ENCODE data around the gene AFTPH.

AFTPH gene

DNA sequence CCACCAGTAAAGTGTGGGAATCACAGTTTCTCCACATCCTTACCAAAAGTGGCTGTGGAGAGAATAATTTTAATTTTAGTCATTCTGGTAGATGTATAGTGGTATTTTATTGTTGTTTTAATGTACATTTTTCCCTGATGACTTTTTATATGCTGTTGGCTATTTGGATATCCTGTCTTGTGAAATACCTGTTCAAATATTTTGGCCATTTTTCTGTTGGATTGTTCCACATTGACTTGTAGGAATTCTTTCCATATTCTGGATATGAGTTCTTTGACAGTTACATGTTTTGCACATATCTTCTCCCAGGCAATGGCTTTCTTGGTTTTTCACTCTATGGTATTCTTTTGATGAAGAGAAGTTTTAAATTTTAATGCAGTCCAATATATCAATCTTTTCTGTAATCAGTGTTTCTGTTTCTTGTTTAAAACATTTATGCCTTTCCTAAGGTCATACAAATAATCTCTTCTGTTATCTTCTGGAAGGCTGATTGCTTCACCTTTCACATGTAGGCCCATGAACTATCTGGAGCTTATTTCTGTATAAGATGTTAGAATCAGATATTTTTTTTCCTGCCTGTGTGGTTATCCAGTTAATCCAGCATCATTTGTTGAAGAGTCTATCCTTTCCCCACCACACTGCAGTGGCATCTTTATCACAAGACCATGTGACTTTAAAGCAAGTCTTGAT, 19.0 kb downstream of the AFTPH start:
- Mint-ChIP-seq H3K27me3 (no peaks in the 10 kb centered on the region), H3K9me3 (ENCODE audit: low read depth) (no peaks in the 10 kb centered on the region), H3K36me3 (no peaks in the 10 kb centered on the region), H3K4me1 (ENCODE audit: low read depth) (peaks cover 64% of the 10 kb centered on the region), H3K27ac (peak overlapping the region; percentile 18), H3K4me3 (no peak overlapping the region)

- Mint-ChIP-seq H3K36me3 (peaks cover 15% of the 10 kb centered on the region), H3K27me3 (no peaks in the 10 kb centered on the region), H3K27ac (no peak overlapping the region), H3K9me3 (ENCODE audit: low read depth) (no peaks in the 10 kb centered on the region), H3K4me3 (no peak overlapping the region), H3K4me1 (ENCODE audit: low read depth) (peaks cover 22% of the 10 kb centered on the region)
Observed at GRCh38 chr2:64548761-64549160, 24.6 kb downstream of the AFTPH start.

DNA sequence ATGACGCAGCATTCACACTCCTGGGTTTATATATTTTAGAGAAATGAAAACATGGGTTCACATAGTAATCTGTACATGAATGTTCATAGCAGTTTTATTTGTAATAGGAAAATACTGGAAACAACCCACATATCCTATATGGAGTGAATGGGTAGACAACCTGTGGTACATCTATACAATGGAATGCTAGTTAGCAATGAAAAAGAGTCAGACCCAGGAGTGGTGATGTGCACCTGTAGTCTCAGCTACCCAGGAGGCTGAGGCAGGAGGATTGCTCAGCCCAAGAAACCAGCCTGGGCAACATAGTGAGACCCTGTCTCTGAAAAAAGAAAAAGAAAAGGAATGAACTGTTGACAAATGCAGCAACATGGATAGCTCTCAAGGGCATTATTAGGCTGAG, 25.9 kb downstream of the AFTPH start:
- no peaks in the 10 kb centered on the region for H3K27me3 Mint-ChIP-seq
- no peaks in the 10 kb centered on the region for H3K9me3 Mint-ChIP-seq (ENCODE audit: low read depth)
- H3K4me1 Mint-ChIP-seq (ENCODE audit: low read depth): peaks cover 16% of the 10 kb centered on the region
- no peak overlapping the region for H3K4me3 Mint-ChIP-seq
- H3K27ac Mint-ChIP-seq: peak overlapping the region; percentile 70
- peaks cover 15% of the 10 kb centered on the region for H3K36me3 Mint-ChIP-seq

- H3K9me3 Mint-ChIP-seq (ENCODE audit: low read depth): no peaks in the 10 kb centered on the region
- no peaks in the 10 kb centered on the region for H3K27me3 Mint-ChIP-seq
- peaks cover 13% of the 10 kb centered on the region for H3K4me1 Mint-ChIP-seq (ENCODE audit: low read depth)
- H3K36me3 Mint-ChIP-seq: peaks cover 15% of the 10 kb centered on the region
- H3K4me3 Mint-ChIP-seq: no peak overlapping the region
- peak overlapping the region; percentile 68 for H3K27ac Mint-ChIP-seq
Observed at GRCh38 chr2:64551851-64552250, 27.7 kb downstream of the AFTPH start.

- no peaks in the 10 kb centered on the region for H3K9me3 Mint-ChIP-seq (ENCODE audit: low read depth)
- H3K4me3 Mint-ChIP-seq: no peak overlapping the region
Observed at GRCh38 chr2:64554117-64554516, 30.0 kb downstream of the AFTPH start.

DNA sequence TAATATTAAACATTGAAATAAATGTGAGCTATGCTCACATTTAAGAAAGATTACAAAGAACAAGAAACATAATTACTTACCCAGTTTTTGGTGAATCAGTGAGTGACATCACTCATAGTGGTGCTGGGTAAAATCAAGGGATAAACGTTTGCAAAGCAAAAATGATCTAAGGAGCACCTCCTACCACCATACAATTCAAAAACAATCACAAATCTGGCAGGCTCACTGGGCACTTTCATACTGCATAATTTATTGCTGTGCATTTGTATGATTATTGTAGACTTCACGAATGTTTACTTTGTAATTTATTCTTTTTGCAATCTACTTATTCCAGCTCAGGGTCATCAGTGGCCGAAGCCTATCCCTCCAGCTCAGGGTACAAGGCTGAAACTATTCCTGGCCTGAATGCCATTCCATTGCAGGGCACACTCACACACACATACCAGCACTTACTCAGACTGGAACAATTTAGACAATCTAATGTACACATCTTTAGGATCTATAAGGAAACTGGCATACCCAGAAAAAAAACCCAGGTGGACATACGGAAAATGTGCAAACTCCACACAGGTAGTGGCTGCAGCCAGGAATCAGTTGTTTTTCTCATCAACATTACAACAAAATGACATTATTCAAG, 34.4 kb downstream of the AFTPH start:
- peaks cover 22% of the 10 kb centered on the region for H3K4me1 Mint-ChIP-seq (ENCODE audit: low read depth)
- no peaks in the 10 kb centered on the region for H3K9me3 Mint-ChIP-seq (ENCODE audit: low read depth)
- no peak overlapping the region for H3K27ac Mint-ChIP-seq
- H3K27me3 Mint-ChIP-seq: no peaks in the 10 kb centered on the region
- no peak overlapping the region for H3K4me3 Mint-ChIP-seq
- no peaks in the 10 kb centered on the region for H3K36me3 Mint-ChIP-seq

More at GRCh38 chr2:64554117-64554516, 30.0 kb downstream of the AFTPH start:
- no peaks in the 10 kb centered on the region for H3K27me3 Mint-ChIP-seq
- H3K36me3 Mint-ChIP-seq: peaks cover 12% of the 10 kb centered on the region
- peaks cover 6% of the 10 kb centered on the region for H3K4me1 Mint-ChIP-seq (ENCODE audit: low read depth)
- H3K27ac Mint-ChIP-seq: peak overlapping the region; percentile 6

GRCh38 chr2:64562148-64562784, 38.1 kb downstream of the AFTPH start:
- Mint-ChIP-seq H3K36me3 (peaks cover 4% of the 10 kb centered on the region), H3K4me1 (ENCODE audit: low read depth) (peaks cover 38% of the 10 kb centered on the region)

DNA sequence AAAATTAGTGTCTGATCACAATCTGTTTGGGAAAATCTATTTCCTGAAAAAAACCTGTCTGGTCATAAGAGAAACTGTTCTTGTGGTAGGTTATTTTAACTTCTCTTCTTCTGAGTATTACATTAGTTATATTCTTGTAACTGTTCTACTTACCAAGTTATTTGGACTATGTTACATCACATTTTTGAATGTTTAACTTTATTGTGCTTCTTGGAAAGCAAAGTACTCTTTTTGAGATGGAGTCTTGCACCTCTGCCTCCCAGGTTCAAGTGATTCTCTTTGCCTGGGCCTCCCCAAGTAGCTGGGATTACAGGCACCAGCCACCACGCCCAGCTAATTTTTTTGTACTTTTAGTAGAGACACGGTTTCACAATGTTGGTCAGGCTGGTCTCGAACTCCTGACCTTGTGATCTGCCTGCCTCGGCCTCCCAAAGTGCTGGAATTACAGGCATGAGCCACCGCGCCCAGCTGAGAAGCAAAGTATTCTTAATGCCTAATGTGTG, 39.4 kb downstream of the AFTPH start:
- no peak overlapping the region for H3K4me3 Mint-ChIP-seq
- H3K27ac Mint-ChIP-seq: no peak overlapping the region
- H3K36me3 Mint-ChIP-seq: peaks cover 4% of the 10 kb centered on the region
- H3K4me1 Mint-ChIP-seq (ENCODE audit: low read depth): peaks cover 37% of the 10 kb centered on the region
- no peaks in the 10 kb centered on the region for H3K27me3 Mint-ChIP-seq
- H3K9me3 Mint-ChIP-seq (ENCODE audit: low read depth): no peaks in the 10 kb centered on the region

More at GRCh38 chr2:64562148-64562784, 38.1 kb downstream of the AFTPH start:
- no peak overlapping the region for H3K4me3 Mint-ChIP-seq
- H3K9me3 Mint-ChIP-seq (ENCODE audit: low read depth): no peaks in the 10 kb centered on the region
- no peaks in the 10 kb centered on the region for H3K27me3 Mint-ChIP-seq
- H3K27ac Mint-ChIP-seq: no peak overlapping the region

- Mint-ChIP-seq H3K27ac (peak overlapping the region; percentile 7), H3K27me3 (no peaks in the 10 kb centered on the region), H3K9me3 (ENCODE audit: low read depth) (no peaks in the 10 kb centered on the region), H3K4me3 (no peak overlapping the region), H3K36me3 (peaks cover 4% of the 10 kb centered on the region), H3K4me1 (ENCODE audit: low read depth) (peaks cover 34% of the 10 kb centered on the region)
Observed at GRCh38 chr2:64565949-64566710, 42.0 kb downstream of the AFTPH start.

DNA sequence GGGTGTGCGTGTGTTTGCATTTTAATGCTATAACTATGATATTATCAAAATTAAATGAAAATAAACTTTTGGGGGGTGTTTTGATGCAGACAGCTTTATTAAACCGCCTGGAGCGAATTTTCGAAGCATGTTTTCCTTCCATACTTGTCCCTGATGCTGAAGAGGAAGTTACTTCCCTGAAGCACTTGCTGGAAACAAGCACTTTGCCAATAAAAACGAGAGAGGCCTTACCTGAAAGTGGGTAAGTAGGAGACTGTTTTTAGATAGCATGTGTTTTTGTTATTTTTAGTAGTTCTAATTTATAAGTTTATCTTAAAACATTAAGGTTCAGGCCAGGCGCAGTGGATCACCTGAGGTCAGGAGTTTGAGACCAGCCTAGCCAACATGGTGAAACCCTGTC, 43.3 kb downstream of the AFTPH start:
- Mint-ChIP-seq H3K4me1 (ENCODE audit: low read depth) (peaks cover 23% of the 10 kb centered on the region), H3K27me3 (no peaks in the 10 kb centered on the region), H3K9me3 (ENCODE audit: low read depth) (no peaks in the 10 kb centered on the region), H3K27ac (no peak overlapping the region), H3K4me3 (no peak overlapping the region), H3K36me3 (peaks cover 9% of the 10 kb centered on the region)

DNA sequence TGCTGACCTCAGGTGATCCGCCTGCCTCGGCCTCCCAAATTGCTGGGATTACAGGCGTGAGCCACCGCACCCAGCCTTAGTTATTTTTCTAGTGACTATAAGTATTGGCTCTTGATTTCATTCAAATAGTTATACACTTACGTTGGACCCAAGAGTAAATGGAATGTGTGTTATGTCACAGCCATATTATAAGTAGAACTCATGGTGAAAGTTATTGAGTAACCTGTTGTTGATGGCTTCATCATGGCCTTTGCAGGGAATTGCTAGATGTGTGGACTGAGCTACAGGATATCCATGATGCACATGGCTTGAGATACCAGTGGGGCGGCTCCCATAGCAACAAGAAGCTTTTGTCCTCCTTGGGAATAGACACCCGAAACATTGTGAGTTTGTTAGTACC, 44.7 kb downstream of the AFTPH start:
- H3K27ac Mint-ChIP-seq: no peak overlapping the region
- peaks cover 9% of the 10 kb centered on the region for H3K36me3 Mint-ChIP-seq
- no peak overlapping the region for H3K4me3 Mint-ChIP-seq
- H3K4me1 Mint-ChIP-seq (ENCODE audit: low read depth): peaks cover 18% of the 10 kb centered on the region
- no peaks in the 10 kb centered on the region for H3K9me3 Mint-ChIP-seq (ENCODE audit: low read depth)
- H3K27me3 Mint-ChIP-seq: no peaks in the 10 kb centered on the region

GRCh38 chr2:64574871-64575270, 50.7 kb downstream of the AFTPH start:
- H3K4me1 Mint-ChIP-seq (ENCODE audit: low read depth): peaks cover 5% of the 10 kb centered on the region
- H3K27ac Mint-ChIP-seq: peak overlapping the region; percentile 7
- peaks cover 13% of the 10 kb centered on the region for H3K36me3 Mint-ChIP-seq
- H3K9me3 Mint-ChIP-seq (ENCODE audit: low read depth): no peaks in the 10 kb centered on the region
- no peak overlapping the region for H3K4me3 Mint-ChIP-seq
- H3K27me3 Mint-ChIP-seq: no peaks in the 10 kb centered on the region

DNA sequence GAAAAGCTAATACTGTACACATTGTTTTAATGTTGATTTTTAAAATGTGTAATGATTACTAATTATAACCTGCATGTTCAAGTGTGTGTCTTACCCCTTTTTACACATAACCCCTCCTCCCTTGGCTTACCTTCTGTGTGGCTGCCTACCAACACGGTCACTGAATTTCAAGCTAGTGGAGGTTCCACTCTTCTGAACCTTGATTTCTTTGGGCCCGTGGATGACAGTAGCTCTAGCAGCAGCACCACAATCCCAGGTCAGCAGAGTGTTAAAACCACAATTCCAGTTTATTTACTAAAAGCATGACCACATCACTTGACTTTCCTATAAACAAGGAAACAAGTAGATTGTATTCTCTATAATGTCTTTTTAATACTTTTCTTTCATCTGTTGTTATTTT, 56.9 kb downstream of the AFTPH start:
- Mint-ChIP-seq H3K27ac (no peak overlapping the region), H3K36me3 (peaks cover 3% of the 10 kb centered on the region), H3K4me1 (ENCODE audit: low read depth) (no peaks in the 10 kb centered on the region)

GRCh38 chr2:64581777-64582539, 57.8 kb downstream of the AFTPH start:
- Mint-ChIP-seq H3K4me1 (ENCODE audit: low read depth) (no peaks in the 10 kb centered on the region), H3K4me3 (no peak overlapping the region), H3K36me3 (peaks cover 3% of the 10 kb centered on the region)

More for the DNA sequence above, 56.9 kb downstream of the AFTPH start:
- Mint-ChIP-seq H3K4me3 (no peak overlapping the region), H3K27me3 (no peaks in the 10 kb centered on the region), H3K9me3 (ENCODE audit: low read depth) (no peaks in the 10 kb centered on the region)

More at GRCh38 chr2:64581777-64582539, 57.8 kb downstream of the AFTPH start:
- Mint-ChIP-seq H3K27ac (no peak overlapping the region), H3K9me3 (ENCODE audit: low read depth) (no peaks in the 10 kb centered on the region), H3K27me3 (no peaks in the 10 kb centered on the region)
